HepG2 (cell line): ENCODE data around the gene CD177. TPM values are rescaled to one million over a fixed set of nuclear protein-coding genes. Genes with fewer than 3 reads are reported as not detected.
"Not testable (repeated sequence)": the region's sequence is repeated elsewhere in the genome, so short reads cannot be mapped to it uniquely, and the experiment has no call there.

Source experiments
- ATAC-seq: fragments of 200-7000 bp; cut with Tn5 transposase; 3 replicates; pipeline ENCODE4 v1.9.1; 2020; ENCODE audit warnings: mild to moderate bottlenecking, moderate library complexity
- BruUV-seq: library from RNA; stranded (reverse); fragments of 400-500 nt; replicated peaks from 2 replicates; lab custom pipeline; 2021; lab: Mats Ljungman, UMichigan
- CTCF ChIA-PET: fragments of 300-600 bp; formaldehyde crosslinking; extraction: SDS; loops from one replicate; lab custom pipeline; 2021; ENCODE audit warnings: low total read pairs, inconsistent platforms, low intra/inter-chr PET ratio; lab: Yijun Ruan, JAX
- POLR2A ChIA-PET: fragments of 350-600 bp; sonication (Branson Sonifier 250); formaldehyde crosslinking; loops from one replicate; lab custom pipeline; 2020; ENCODE audit warnings: antibody characterized with exemption, inconsistent platforms; lab: Yijun Ruan, JAX
- DNase-seq: peaks from one replicate; pipeline ENCODE4 v3.0.0-alpha.2; 2015; ENCODE audit warnings: low spot score
- FAIRE-seq: peaks from 3 replicates; lab custom pipeline; 2011; peaks lifted over from hg19 to GRCh38; lab: Jason Lieb, UNC
- H2AFZ ChIP-seq: one replicate; pipeline ENCODE4 v1.6.1; 2011; ENCODE audit warnings: low read length, inconsistent platforms
- H3K27ac ChIP-seq: fragments of 300-600 bp; 3 replicates; pipeline ENCODE4 v1.8.0; 2011; ENCODE audit warnings: mixed run types, mild to moderate bottlenecking, mixed read lengths, low read length, inconsistent platforms; ENCODE audit not compliant: insufficient read depth; ENCODE audit errors: extremely low read length
- H3K27me3 ChIP-seq, 2 experiments: fragments of 200-600 bp in 1 of 2; 2 replicates in 1 of 2; 3 replicates in 1 of 2; pipeline versions ENCODE4 v1.6.0 to v1.8.0; 2011; ENCODE audit warnings: low read length in 2 of 2, mild to moderate bottlenecking in 2 of 2, moderate library complexity in 2 of 2, inconsistent platforms in 1 of 2; ENCODE audit not compliant: insufficient read depth in 2 of 2, control insufficient read depth in 1 of 2
- H3K36me3 ChIP-seq, 2 experiments: fragments of 200-600 bp in 1 of 2; replicated peaks in 1 of 2; 2 replicates in 1 of 2; 3 replicates in 1 of 2; pipeline versions ENCODE4 v1.5.1 to v1.8.0; 2011; ENCODE audit warnings: low read length in 2 of 2, inconsistent platforms in 1 of 2; ENCODE audit not compliant: insufficient read depth in 2 of 2, control insufficient read depth in 1 of 2
- H3K4me1 ChIP-seq: 2 replicates; pipeline ENCODE4 v1.5.1; 2012; ENCODE audit warnings: low read length, inconsistent platforms; ENCODE audit not compliant: insufficient read depth
- H3K4me2 ChIP-seq: 2 replicates; pipeline ENCODE4 v1.6.0; 2011; ENCODE audit warnings: low read depth, low read length, inconsistent platforms
- H3K4me3 ChIP-seq, 3 experiments: fragments of 200-600 bp in 1 of 3; sonication (generic), shearing (Covaris generic) in 1 of 3; replicated peaks in 1 of 3; 2 replicates each; pipeline ENCODE4 v1.5.1; 2011 to 2016; ENCODE audit warnings: low read length in 3 of 3, inconsistent platforms in 2 of 3, low read depth in 2 of 3, mild to moderate bottlenecking in 2 of 3, control low read depth in 1 of 3, mixed read lengths in 1 of 3; ENCODE audit not compliant: insufficient read depth in 1 of 3
- H3K79me2 ChIP-seq: one replicate; pipeline ENCODE4 v1.6.1; 2011; ENCODE audit warnings: low read length, inconsistent platforms; ENCODE audit not compliant: insufficient read depth
- H3K9ac ChIP-seq: 2 replicates; pipeline ENCODE4 v1.6.0; 2011; ENCODE audit warnings: mild to moderate bottlenecking, low read depth, low read length, inconsistent platforms; ENCODE audit not compliant: insufficient read depth
- H3K9me3 ChIP-seq: 2 replicates; pipeline ENCODE4 v1.5.1; 2012; ENCODE audit warnings: mild to moderate bottlenecking, low read length
- H4K20me1 ChIP-seq: 2 replicates; pipeline ENCODE4 v1.6.0; 2011; ENCODE audit warnings: inconsistent platforms, mild to moderate bottlenecking, low read length, moderate library complexity; ENCODE audit not compliant: insufficient read depth
- AGO1 ChIP-seq: fragments of 200-400 bp; formaldehyde crosslinking; IDR thresholded peaks from 2 replicates; pipeline ENCODE4 v1.6.1; 2017; ENCODE audit warnings: mild to moderate bottlenecking, low read depth, low read length, moderate library complexity; ENCODE audit not compliant: poor library complexity, severe bottlenecking
- JARID2 ChIP-seq: sonication (generic); formaldehyde crosslinking; IDR thresholded peaks from 2 replicates; pipeline ENCODE4 v1.8.1; 2023; ENCODE audit warnings: missing genetic modification reagents, inconsistent platforms; ENCODE audit not compliant: insufficient replicate concordance
- MTA1 ChIP-seq: sonication (generic); formaldehyde crosslinking; IDR thresholded peaks from 2 replicates; pipeline ENCODE4 v1.4.0; 2020; ENCODE audit warnings: missing genetic modification reagents, mild to moderate bottlenecking, borderline replicate concordance
- ZNF788 ChIP-seq: sonication (generic); formaldehyde crosslinking; IDR thresholded peaks from 2 replicates; pipeline ENCODE4 v1.5.0; 2020; ENCODE audit warnings: mild to moderate bottlenecking, missing genetic modification reagents, borderline replicate concordance
- WGBS: methylation state at CpG from one replicate; pipeline ENCODE4 v1.1.6; 2017; ENCODE audit warnings: low lambda C conversion rate; 5-methylcytosine and 5-hydroxymethylcytosine counted together
- in situ Hi-C: cut with HindIII; loops from 2 replicates; pipeline ENCODE4 v1.10.0; 2017; ENCODE audit warnings: low pct_unique_long_range_greater_than_20kb; ENCODE audit not compliant: extremely low pct_ligation_motif_present
- intact Hi-C: fragments of 100-400 bp; cut with micrococcal nuclease; formaldehyde crosslinking; loops from one replicate; pipeline ENCODE4 v1.10.0; 2022; ENCODE audit not compliant: unreplicated experiment
- polyA plus RNA-seq, 8 experiments: library from polyadenylated mRNA; depleted of rRNA in 3 of 8; stranded (reverse) in 7 of 8; unstranded in 1 of 8; fragments of >200 nt; fragmentation: Illumina TruSeq in 4 of 8; extraction: Trizol in 4 of 8; gene quantifications; 2 replicates each; pipeline versions ENCODE4 v1.2.1 to v1.2.3, GENCODE V29; 2011 to 2016; ENCODE audit warnings: low read depth in 4 of 8, missing spikeins in 1 of 8, mixed read lengths in 1 of 8; ENCODE audit not compliant: insufficient read depth in 1 of 8
- total RNA-seq, 5 experiments: library from RNA; depleted of rRNA; stranded (reverse); fragments of >200 nt; fragmentation: Illumina TruSeq; extraction: Trizol; gene quantifications; 2 replicates each; pipeline ENCODE4 v1.2.3, GENCODE V29; 2016; ENCODE audit warnings: low read depth in 1 of 5
- TF ChIP-seq, protein P1 (sequence below): sonication (generic); formaldehyde crosslinking; IDR thresholded peaks from 2 replicates; pipeline ENCODE4 v1.4.0; 2020; ENCODE audit warnings: low read depth, mild to moderate bottlenecking, missing genetic modification reagents
- TF ChIP-seq, protein P2 (sequence below): sonication (generic); formaldehyde crosslinking; conservative IDR thresholded peaks from 2 replicates; pipeline ENCODE4 v1.4.0; 2020; ENCODE audit warnings: missing genetic modification reagents

Gene CD177
- total and polyA plus RNA-seq, 2 of the 13 experiments (the other 11 are each of a cell fraction or from before 2014, with no cell fraction given) = not detected

DNA sequence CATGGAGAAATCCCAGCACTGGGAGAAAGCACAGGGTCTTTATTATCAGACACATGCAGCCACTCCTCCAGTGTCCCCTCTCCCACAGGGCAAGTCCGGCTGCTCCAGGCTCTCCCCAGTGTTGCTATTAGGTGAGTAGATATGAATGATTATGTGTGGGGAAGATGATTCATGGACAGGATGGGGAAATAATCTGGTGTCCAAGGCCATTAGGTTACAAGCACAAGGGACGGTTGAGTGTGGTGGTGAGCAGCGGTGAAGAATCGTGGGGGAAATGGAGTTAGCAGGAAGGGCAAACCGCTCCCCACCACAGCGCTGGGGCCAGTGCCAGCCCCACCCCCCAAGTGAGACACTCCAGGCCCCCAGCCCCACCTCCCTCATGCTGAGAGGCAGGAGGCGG lies 19.0 kb downstream of the CD177 start:
- DNase-seq (no peak), FAIRE-seq (no peak), ATAC-seq (no peak)
- Histone ChIP-seq H3K36me3 (no peaks in the 10 kb centered on the region), H3K4me2 (no peak overlapping the region), H2AFZ (no peak overlapping the region), H3K79me2 (no peaks in the 10 kb centered on the region), H3K9ac (no peak overlapping the region), H3K4me3 (no peak overlapping the region), H4K20me1 (no peaks in the 10 kb centered on the region), H3K27ac (no peak overlapping the region), H3K27me3 (peaks cover 0 to 13% of the 10 kb centered on the region in 2 experiments; a peak in 1 of 5 replicates), H3K9me3 (no peaks in the 10 kb centered on the region), H3K4me1 (no peaks in the 10 kb centered on the region)
- intact Hi-C loops (no loop called here), in situ Hi-C loops (no loop called here)
- no TSS peak for BruUV-seq
- POLR2A ChIA-PET = no interaction called here
- CTCF ChIA-PET = no interaction called here
- no peak for TF ChIP-seq AGO1
- 41% methylated on average over 6 of the region's 7 CpGs for WGBS

GRCh38 chr19:43377624-43378023 lies 24.1 kb downstream of the CD177 start:
- in situ Hi-C loops, H3K4me3 ChIP-seq, BruUV-seq, H3K27ac ChIP-seq, H3K9ac ChIP-seq, H3K36me3 ChIP-seq, CTCF ChIA-PET, H3K9me3 ChIP-seq, DNase-seq, FAIRE-seq, H4K20me1 ChIP-seq, ATAC-seq, H3K27me3 ChIP-seq, POLR2A ChIA-PET, H3K4me2 ChIP-seq, intact Hi-C loops, H3K79me2 ChIP-seq, H2AFZ ChIP-seq: not testable (repeated sequence)
- no CpG with 5 or more reads among the region's 3 CpGs for WGBS
- peaks cover 15% of the 10 kb centered on the region for H3K4me1 ChIP-seq

DNA sequence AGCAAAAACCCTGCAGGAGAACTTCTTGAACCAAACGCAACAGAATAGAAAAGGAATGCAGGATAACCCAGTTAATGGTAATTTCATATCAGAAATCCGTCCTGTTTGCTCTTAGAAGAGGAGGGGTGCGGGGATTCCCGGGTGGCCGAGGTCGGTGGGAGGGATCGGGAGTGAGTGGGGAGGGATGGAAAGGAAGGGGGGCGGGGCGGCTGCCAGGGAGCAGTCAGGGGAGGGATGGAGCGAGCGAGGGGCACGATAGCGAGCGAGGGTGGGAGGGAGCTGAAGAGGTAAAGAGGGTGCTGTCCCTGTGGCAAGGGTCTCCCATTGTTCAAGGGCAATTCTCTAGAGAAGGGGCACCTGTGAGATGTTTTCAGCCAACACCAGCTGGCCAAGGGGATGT lies 26.5 kb downstream of the CD177 start:
- FAIRE-seq = no peak
- Histone ChIP-seq H2AFZ (no peak overlapping the region), H3K9ac (no peak overlapping the region), H3K4me3 (no peak overlapping the region), H3K9me3 (no peaks in the 10 kb centered on the region), H3K79me2 (no peaks in the 10 kb centered on the region), H3K4me1 (peaks cover 15% of the 10 kb centered on the region), H3K27me3 (no peaks in the 10 kb centered on the region), H3K27ac (no peak overlapping the region), H3K4me2 (no peak overlapping the region), H3K36me3 (no peaks in the 10 kb centered on the region), H4K20me1 (no peaks in the 10 kb centered on the region)
- 18% methylated on average over 14 of the region's 14 CpGs for WGBS
- in situ Hi-C loops = no loop called here
- CTCF ChIA-PET = no interaction called here
- ATAC-seq = no peak
- intact Hi-C loops = no loop called here
- POLR2A ChIA-PET = no interaction called here
- BruUV-seq = no TSS peak
- DNase-seq = no peak
- no peak for TF ChIP-seq JARID2 (CRISPR knock-in tag)
- TF ChIP-seq MTA1 (CRISPR knock-in tag) = no peak
- TF ChIP-seq, protein P1, sequence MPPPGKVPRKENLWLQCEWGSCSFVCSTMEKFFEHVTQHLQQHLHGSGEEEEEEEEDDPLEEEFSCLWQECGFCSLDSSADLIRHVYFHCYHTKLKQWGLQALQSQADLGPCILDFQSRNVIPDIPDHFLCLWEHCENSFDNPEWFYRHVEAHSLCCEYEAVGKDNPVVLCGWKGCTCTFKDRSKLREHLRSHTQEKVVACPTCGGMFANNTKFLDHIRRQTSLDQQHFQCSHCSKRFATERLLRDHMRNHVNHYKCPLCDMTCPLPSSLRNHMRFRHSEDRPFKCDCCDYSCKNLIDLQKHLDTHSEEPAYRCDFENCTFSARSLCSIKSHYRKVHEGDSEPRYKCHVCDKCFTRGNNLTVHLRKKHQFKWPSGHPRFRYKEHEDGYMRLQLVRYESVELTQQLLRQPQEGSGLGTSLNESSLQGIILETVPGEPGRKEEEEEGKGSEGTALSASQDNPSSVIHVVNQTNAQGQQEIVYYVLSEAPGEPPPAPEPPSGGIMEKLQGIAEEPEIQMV (CRISPR knock-in tag) = no peak
- no peak for TF ChIP-seq ZNF788 (CRISPR knock-in tag)
- TF ChIP-seq, protein P2, sequence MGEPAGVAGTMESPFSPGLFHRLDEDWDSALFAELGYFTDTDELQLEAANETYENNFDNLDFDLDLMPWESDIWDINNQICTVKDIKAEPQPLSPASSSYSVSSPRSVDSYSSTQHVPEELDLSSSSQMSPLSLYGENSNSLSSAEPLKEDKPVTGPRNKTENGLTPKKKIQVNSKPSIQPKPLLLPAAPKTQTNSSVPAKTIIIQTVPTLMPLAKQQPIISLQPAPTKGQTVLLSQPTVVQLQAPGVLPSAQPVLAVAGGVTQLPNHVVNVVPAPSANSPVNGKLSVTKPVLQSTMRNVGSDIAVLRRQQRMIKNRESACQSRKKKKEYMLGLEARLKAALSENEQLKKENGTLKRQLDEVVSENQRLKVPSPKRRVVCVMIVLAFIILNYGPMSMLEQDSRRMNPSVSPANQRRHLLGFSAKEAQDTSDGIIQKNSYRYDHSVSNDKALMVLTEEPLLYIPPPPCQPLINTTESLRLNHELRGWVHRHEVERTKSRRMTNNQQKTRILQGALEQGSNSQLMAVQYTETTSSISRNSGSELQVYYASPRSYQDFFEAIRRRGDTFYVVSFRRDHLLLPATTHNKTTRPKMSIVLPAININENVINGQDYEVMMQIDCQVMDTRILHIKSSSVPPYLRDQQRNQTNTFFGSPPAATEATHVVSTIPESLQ (CRISPR knock-in tag) = no peak
